GM18520 (cell line): ENCODE results near the gene C4orf54.

Experiments
- ATAC-seq: cut with Tn5 transposase; IDR thresholded peaks from one replicate; pipeline ENCODE4 v1.9.1; 2021; ENCODE audit not compliant: unreplicated experiment

The C4orf54 gene

GRCh38 chr4:99652596-99653436 lies 4.8 kb downstream of the C4orf54 start:
- ATAC-seq: no peak

GRCh38 chr4:99651811-99652485 lies 5.7 kb downstream of the C4orf54 start:
- no peak for ATAC-seq

- no peak for ATAC-seq
Observed at GRCh38 chr4:99651016-99651769, 6.4 kb downstream of the C4orf54 start.

GRCh38 chr4:99649778-99650177 lies 7.8 kb downstream of the C4orf54 start:
- ATAC-seq: no peak

- ATAC-seq: no peak
Observed at GRCh38 chr4:99649208-99649607, 8.4 kb downstream of the C4orf54 start.

GRCh38 chr4:99648321-99648720 lies 9.3 kb downstream of the C4orf54 start:
- no peak for ATAC-seq

- no peak for ATAC-seq
Observed at GRCh38 chr4:99647071-99647470, 10.6 kb downstream of the C4orf54 start.

GRCh38 chr4:99645638-99646037 lies 12.0 kb downstream of the C4orf54 start:
- no peak for ATAC-seq

GRCh38 chr4:99645036-99645435 lies 12.6 kb downstream of the C4orf54 start:
- ATAC-seq: no peak

GRCh38 chr4:99644453-99644852 lies 13.2 kb downstream of the C4orf54 start:
- no peak for ATAC-seq

- no peak for ATAC-seq
Observed at GRCh38 chr4:99642725-99643489, 14.7 kb downstream of the C4orf54 start.

- ATAC-seq: no peak
Observed at GRCh38 chr4:99640676-99641075, 17.0 kb downstream of the C4orf54 start.

- no peak for ATAC-seq
Observed at GRCh38 chr4:99637174-99637573, 20.5 kb downstream of the C4orf54 start.

GRCh38 chr4:99636422-99636821 lies 21.2 kb downstream of the C4orf54 start:
- no peak for ATAC-seq

- no peak for ATAC-seq
Observed at GRCh38 chr4:99635601-99636000, 22.0 kb downstream of the C4orf54 start.

GRCh38 chr4:99634742-99635360 lies 22.8 kb downstream of the C4orf54 start:
- ATAC-seq: no peak

- ATAC-seq: no peak
Observed at GRCh38 chr4:99633772-99634171, 23.9 kb downstream of the C4orf54 start.

GRCh38 chr4:99630857-99631360 lies 26.7 kb downstream of the C4orf54 start:
- ATAC-seq: no peak

- no peak for ATAC-seq
Observed at GRCh38 chr4:99629962-99630554, 27.6 kb downstream of the C4orf54 start.

GRCh38 chr4:99628040-99628439 lies 29.6 kb downstream of the C4orf54 start:
- ATAC-seq: no peak
